AG09309 (cell line): ENCODE data around the gene IMMP2L.

Experiments
- DNase-seq: peaks from one replicate; pipeline ENCODE4 v3.0.0-alpha.2; 2010; ENCODE audit warnings: low read depth
- H3K4me3 ChIP-seq: 2 replicates; pipeline ENCODE4 v1.5.1; 2011; ENCODE audit warnings: mild to moderate bottlenecking, low read depth, low read length, moderate library complexity; ENCODE audit not compliant: control insufficient read depth
- CTCF ChIP-seq: IDR thresholded peaks from 2 replicates; pipeline ENCODE4 v1.5.1; 2011; ENCODE audit warnings: mild to moderate bottlenecking, low read depth, low read length, inconsistent platforms; ENCODE audit not compliant: insufficient read depth, control insufficient read depth; ENCODE audit errors: missing control alignments

The IMMP2L gene

GRCh38 chr7:110861163-110861562 lies 701.1 kb downstream of the IMMP2L start:
- H3K4me3 ChIP-seq, result no peak overlapping the region
- no peak for DNase-seq
- TF ChIP-seq CTCF, result no peak

- no peak for DNase-seq
- no peak overlapping the region for H3K4me3 ChIP-seq
- no peak for TF ChIP-seq CTCF
Observed at GRCh38 chr7:110857106-110857505, 705.2 kb downstream of the IMMP2L start.

GRCh38 chr7:110856704-110857103 lies 705.6 kb downstream of the IMMP2L start:
- no peak overlapping the region for H3K4me3 ChIP-seq
- no peak for DNase-seq
- no peak for TF ChIP-seq CTCF

GRCh38 chr7:110854651-110855050 lies 707.6 kb downstream of the IMMP2L start:
- DNase-seq, result no peak
- no peak overlapping the region for H3K4me3 ChIP-seq
- TF ChIP-seq CTCF, result no peak

- no peak for TF ChIP-seq CTCF
- DNase-seq, result no peak
Observed at GRCh38 chr7:110854166-110854565, 708.1 kb downstream of the IMMP2L start.

GRCh38 chr7:110853263-110853662 lies 709.0 kb downstream of the IMMP2L start:
- H3K4me3 ChIP-seq, result no peak overlapping the region
- no peak for TF ChIP-seq CTCF
- DNase-seq, result no peak

More at GRCh38 chr7:110854166-110854565, 708.1 kb downstream of the IMMP2L start:
- H3K4me3 ChIP-seq, result no peak overlapping the region
